ENCODE data around the gene GADD45B. TPM values are rescaled to one million over a fixed set of nuclear protein-coding genes. Genes with fewer than 3 reads are reported as not detected.
"Not testable (repeated sequence)": the region's sequence is repeated elsewhere in the genome, so short reads cannot be mapped to it uniquely, and the experiment has no call there.

The GADD45B gene
- total RNA-seq, 2 experiments from 2014 or later: 34.5 to 38.1 TPM

- Mint-ChIP-seq H3K4me3 (no peak overlapping the region), H3K27me3 (no peaks in the 10 kb centered on the region), H3K27ac (no peak overlapping the region), H3K9me3 (no peaks in the 10 kb centered on the region), H3K4me1 (ENCODE audit: low read depth) (peaks cover 5% of the 10 kb centered on the region), H3K36me3 (no peaks in the 10 kb centered on the region)
- intact Hi-C loops (cut with micrococcal nuclease): no loop called here
- CTCF ChIA-PET: no interaction called here
- POLR2A ChIA-PET: no interaction called here
- DNase-seq: no peak
Measured at GRCh38 chr19:2512523-2513431, 36.9 kb downstream of the GADD45B start.

- no peaks in the 10 kb centered on the region for H3K27me3 Mint-ChIP-seq
- ChIA-PET POLR2A (no interaction called here), CTCF (no interaction called here)
- H3K36me3 Mint-ChIP-seq: no peaks in the 10 kb centered on the region
- H3K27ac Mint-ChIP-seq: no peak overlapping the region
- H3K9me3 Mint-ChIP-seq: no peaks in the 10 kb centered on the region
- DNase-seq: no peak
- H3K4me1 Mint-ChIP-seq (ENCODE audit: low read depth): peaks cover 6% of the 10 kb centered on the region
- no peak overlapping the region for H3K4me3 Mint-ChIP-seq
- intact Hi-C loops (cut with micrococcal nuclease): no loop called here
Measured at GRCh38 chr19:2514981-2515518, 39.1 kb downstream of the GADD45B start.

- H3K4me3 Mint-ChIP-seq: no peak overlapping the region
- CTCF ChIA-PET: interaction anchor here (0.6 to 1.6 kb wide), 2 partner anchors 94 to 383 kb away, joined by 4 to 5 read pairs; no protein-coding TSS in a partner anchor
- POLR2A ChIA-PET: no interaction called here
- no peak overlapping the region for H3K27ac Mint-ChIP-seq
- peaks cover 6% of the 10 kb centered on the region for H3K4me1 Mint-ChIP-seq (ENCODE audit: low read depth)
- H3K27me3 Mint-ChIP-seq: no peaks in the 10 kb centered on the region
- DNase-seq: no peak
- H3K36me3 Mint-ChIP-seq: no peaks in the 10 kb centered on the region
- intact Hi-C loops (cut with micrococcal nuclease): no loop called here
- no peaks in the 10 kb centered on the region for H3K9me3 Mint-ChIP-seq
Measured at GRCh38 chr19:2516727-2517126, 40.8 kb downstream of the GADD45B start.

- H3K27ac Mint-ChIP-seq: no peak overlapping the region
- no peaks in the 10 kb centered on the region for H3K27me3 Mint-ChIP-seq
- H3K4me1 Mint-ChIP-seq (ENCODE audit: low read depth): peaks cover 6% of the 10 kb centered on the region
- H3K36me3 Mint-ChIP-seq: no peaks in the 10 kb centered on the region
- H3K9me3 Mint-ChIP-seq: no peaks in the 10 kb centered on the region
- CTCF ChIA-PET: no interaction called here
- DNase-seq: no peak
- intact Hi-C loops (cut with micrococcal nuclease): no loop called here
- POLR2A ChIA-PET: no interaction called here
- no peak overlapping the region for H3K4me3 Mint-ChIP-seq
Measured at GRCh38 chr19:2517881-2518601, 42.1 kb downstream of the GADD45B start.

- DNase-seq; H3K9me3 Mint-ChIP-seq; H3K36me3 Mint-ChIP-seq; intact Hi-C loops (cut with micrococcal nuclease); CTCF ChIA-PET; H3K4me3 Mint-ChIP-seq; POLR2A ChIA-PET; H3K27ac Mint-ChIP-seq; H3K4me1 Mint-ChIP-seq (ENCODE audit: low read depth); H3K27me3 Mint-ChIP-seq: not testable (repeated sequence)
Measured at GRCh38 chr19:2518856-2519255, 42.9 kb downstream of the GADD45B start.

GRCh38 chr19:2519482-2519881, 43.6 kb downstream of the GADD45B start:
- Mint-ChIP-seq H3K9me3 (no peaks in the 10 kb centered on the region), H3K36me3 (no peaks in the 10 kb centered on the region), H3K27ac (no peak overlapping the region), H3K4me1 (ENCODE audit: low read depth) (peaks cover 6% of the 10 kb centered on the region), H3K4me3 (no peak overlapping the region), H3K27me3 (no peaks in the 10 kb centered on the region)
- ChIA-PET CTCF (no interaction called here), POLR2A (no interaction called here)
- intact Hi-C loops (cut with micrococcal nuclease): no loop called here
- DNase-seq: no peak

- ChIA-PET POLR2A (no interaction called here), CTCF (interaction anchor here (0.5 kb wide), 1 partner anchor 75 kb away, joined by 3 read pairs; no protein-coding TSS in a partner anchor)
- Mint-ChIP-seq H3K4me1 (ENCODE audit: low read depth) (no peaks in the 10 kb centered on the region), H3K27me3 (no peaks in the 10 kb centered on the region), H3K36me3 (no peaks in the 10 kb centered on the region), H3K4me3 (no peak overlapping the region), H3K27ac (no peak overlapping the region), H3K9me3 (no peaks in the 10 kb centered on the region)
- no peak for DNase-seq
- intact Hi-C loops (cut with micrococcal nuclease): no loop called here
Measured at GRCh38 chr19:2523630-2524311, 47.8 kb downstream of the GADD45B start.

GRCh38 chr19:2524361-2524839, 48.5 kb downstream of the GADD45B start:
- H3K4me1 Mint-ChIP-seq (ENCODE audit: low read depth): no peaks in the 10 kb centered on the region
- no peaks in the 10 kb centered on the region for H3K36me3 Mint-ChIP-seq
- H3K9me3 Mint-ChIP-seq: no peaks in the 10 kb centered on the region
- ChIA-PET CTCF (no interaction called here), POLR2A (no interaction called here)
- no peak overlapping the region for H3K27ac Mint-ChIP-seq
- intact Hi-C loops (cut with micrococcal nuclease): no loop called here
- H3K27me3 Mint-ChIP-seq: no peaks in the 10 kb centered on the region
- DNase-seq: no peak
- H3K4me3 Mint-ChIP-seq: no peak overlapping the region

GRCh38 chr19:2524840-2525723, 49.2 kb downstream of the GADD45B start:
- Mint-ChIP-seq H3K4me1 (ENCODE audit: low read depth) (no peaks in the 10 kb centered on the region), H3K27ac (no peak overlapping the region), H3K36me3 (no peaks in the 10 kb centered on the region), H3K27me3 (no peaks in the 10 kb centered on the region), H3K9me3 (no peaks in the 10 kb centered on the region), H3K4me3 (no peak overlapping the region)
- intact Hi-C loops (cut with micrococcal nuclease): no loop called here
- ChIA-PET CTCF (no interaction called here), POLR2A (no interaction called here)
- no peak for DNase-seq

GRCh38 chr19:2527171-2527570, 51.2 kb downstream of the GADD45B start:
- H3K27ac Mint-ChIP-seq: no peak overlapping the region
- no peak for DNase-seq
- no peaks in the 10 kb centered on the region for H3K27me3 Mint-ChIP-seq
- ChIA-PET CTCF (no interaction called here), POLR2A (no interaction called here)
- no peak overlapping the region for H3K4me3 Mint-ChIP-seq
- intact Hi-C loops (cut with micrococcal nuclease): no loop called here
- H3K4me1 Mint-ChIP-seq (ENCODE audit: low read depth): peaks cover under 1% of the 10 kb centered on the region
- no peaks in the 10 kb centered on the region for H3K36me3 Mint-ChIP-seq
- H3K9me3 Mint-ChIP-seq: peaks cover 1% of the 10 kb centered on the region

- Mint-ChIP-seq H3K36me3 (no peaks in the 10 kb centered on the region), H3K27me3 (no peaks in the 10 kb centered on the region), H3K4me1 (ENCODE audit: low read depth) (peaks cover 5% of the 10 kb centered on the region), H3K9me3 (peaks cover 5% of the 10 kb centered on the region), H3K4me3 (no peak overlapping the region), H3K27ac (no peak overlapping the region)
- DNase-seq: no peak
- intact Hi-C loops (cut with micrococcal nuclease): no loop called here
- ChIA-PET CTCF (no interaction called here), POLR2A (no interaction called here)
Measured at GRCh38 chr19:2527686-2528085, 51.8 kb downstream of the GADD45B start.
